H1 (cell line): Measurements from ENCODE around the gene TAF13. TPM values are rescaled to one million over a fixed set of nuclear protein-coding genes. Genes with fewer than 3 reads are reported as not detected.

Source experiments
- ASH2L ChIP-seq: fragments of 200-600, 300-600 bp; sonication (generic); IDR thresholded peaks from one replicate; pipeline ENCODE4 v1.7.1; 2017; ENCODE audit warnings: low read length
- GABPA ChIP-seq: IDR thresholded peaks from 2 replicates; pipeline ENCODE4 v1.6.1; 2011; ENCODE audit warnings: mild to moderate bottlenecking, low read length, moderate library complexity, borderline replicate concordance; ENCODE audit not compliant: insufficient read depth
- GTF2F1 ChIP-seq: IDR thresholded peaks from 2 replicates; pipeline ENCODE4 v1.6.1; 2012; ENCODE audit warnings: low read depth, low read length, improper control_type of control experiment, borderline replicate concordance
- KDM5A ChIP-seq: fragments of 200-600 bp; IDR thresholded peaks from 2 replicates; pipeline ENCODE4 v1.7.1; 2012; ENCODE audit warnings: mild to moderate bottlenecking, low read length, inconsistent platforms, mixed read lengths
- RAD21 ChIP-seq, 2 experiments: IDR thresholded peaks in 1 of 2; conservative IDR thresholded peaks in 1 of 2; 2 replicates each; pipeline ENCODE4 v1.6.1; 2011; ENCODE audit warnings: low read depth in 2 of 2, low read length in 2 of 2, improper control_type of control experiment in 1 of 2, inconsistent platforms in 1 of 2, mild to moderate bottlenecking in 1 of 2, moderate library complexity in 1 of 2
- polyA plus RNA-seq, 7 experiments: library from polyadenylated mRNA; depleted of rRNA in 3 of 7; stranded (reverse) in 5 of 7; unstranded in 2 of 7; fragments of >200 nt in 5 of 7; fragments of 200-250 nt in 2 of 7; gene quantifications; 1 replicate in 5 of 7; 2 replicates in 1 of 7; 4 replicates in 1 of 7; pipeline versions ENCODE4 v1.2.1 to v1.2.3, GENCODE V29; 2011 to 2013; ENCODE audit warnings: missing spikeins in 2 of 7, mixed read lengths in 2 of 7
- total RNA-seq: library from RNA; stranded (reverse); fragmentation: NEBNext Ultra II Directional; extraction: Animal tissue kit (Norgen Biotek cat#: 25700); gene quantifications from 2 replicates; pipeline ENCODE4 v1.2.1, GENCODE V29; 2021

Gene TAF13
- total and polyA plus RNA-seq, 2 of the 8 experiments (the other 6 are each of a cell fraction or from before 2014, with no cell fraction given): 13.1 to 41.7 TPM

DNA sequence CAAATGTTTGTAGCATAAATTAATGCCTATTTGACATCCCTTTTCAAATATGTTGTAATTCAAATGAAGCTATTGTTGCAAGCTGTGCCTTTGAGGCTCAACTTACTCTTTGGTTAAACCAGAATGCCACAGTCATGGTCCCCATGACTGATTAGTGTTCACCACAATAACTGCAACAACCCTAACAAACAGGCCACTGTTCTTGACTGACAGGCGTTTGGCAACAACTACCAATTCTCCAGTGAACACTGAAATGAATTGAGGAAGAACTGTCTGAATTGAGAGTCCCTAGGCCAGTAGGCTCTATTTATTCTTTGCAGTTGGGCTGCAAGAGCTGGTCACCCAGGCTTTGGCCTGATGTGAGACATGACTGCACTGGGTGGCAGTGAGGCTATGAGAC, 8.1 kb upstream of the TAF13 start (continued):
- no peak for TF ChIP-seq RAD21 (IDR thresholded peaks at IDR 0.05 in 1 of 2, conservative IDR thresholded peaks at IDR 0.05 in 1 of 2; ENCODE audit: low read depth in 2 of 2, low read length in 2 of 2)
- no peak for TF ChIP-seq ASH2L
- no peak for TF ChIP-seq GTF2F1
- TF ChIP-seq KDM5A: no peak
- no peak for TF ChIP-seq GABPA
- TF ChIP-seq, all 59 proteins: peak for 0
